HEK293 (cell line): Measurements from ENCODE around the gene PFKM.

ENCODE experiments used
- GFI1B ChIP-seq: fragments of 450-650 bp; formaldehyde crosslinking; IDR thresholded peaks from 2 replicates; pipeline ENCODE4 v1.5.1; 2016; ENCODE audit warnings: missing biosample characterization, missing genetic modification characterization
- SETDB1 ChIP-seq: IDR thresholded peaks from one replicate; pipeline ENCODE4 v1.6.1; 2017; ENCODE audit warnings: mild to moderate bottlenecking, low read length, moderate library complexity, mixed read lengths; ENCODE audit not compliant: insufficient read length
- ZNF138 ChIP-seq: fragments of 450-650 bp; formaldehyde crosslinking; IDR thresholded peaks from 2 replicates; pipeline ENCODE4 v1.5.1; 2016; ENCODE audit warnings: missing biosample characterization, missing genetic modification characterization, borderline replicate concordance
- ZNF274 ChIP-seq, 2 experiments: fragments of 200-500 bp in 1 of 2; fragments of 450-650 bp in 1 of 2; sonication (Bioruptor generic) in 1 of 2; formaldehyde crosslinking in 1 of 2; IDR thresholded peaks; 2 replicates each; pipeline versions ENCODE4 v1.5.1 to v1.6.1; 2014 to 2016; ENCODE audit warnings: borderline replicate concordance in 1 of 2, inconsistent platforms in 1 of 2, low read length in 1 of 2, missing biosample characterization in 1 of 2, missing genetic modification characterization in 1 of 2
- ZNF37A ChIP-seq: fragments of 450-650 bp; IDR thresholded peaks from 2 replicates; pipeline ENCODE4 v1.5.1; 2018; ENCODE audit warnings: missing biosample characterization, missing genetic modification characterization
- ZNF670 ChIP-seq: fragments of 450-650 bp; formaldehyde crosslinking; IDR thresholded peaks from 2 replicates; pipeline ENCODE4 v1.5.1; 2016; ENCODE audit warnings: missing biosample characterization, missing genetic modification characterization, low read depth
- ZNF785 ChIP-seq: fragments of 450-650 bp; formaldehyde crosslinking; IDR thresholded peaks from 2 replicates; pipeline ENCODE4 v1.5.1; 2016; ENCODE audit warnings: missing biosample characterization, missing genetic modification characterization
- ZNF837 ChIP-seq: fragments of 450-650 bp; formaldehyde crosslinking; IDR thresholded peaks from 2 replicates; pipeline ENCODE4 v1.5.1; 2016; ENCODE audit warnings: missing biosample characterization, missing genetic modification characterization
- TF ChIP-seq, protein P1 (sequence below): fragments of 450-650 bp; formaldehyde crosslinking; IDR thresholded peaks from 2 replicates; pipeline ENCODE4 v1.5.1; 2016; ENCODE audit warnings: missing biosample characterization, missing genetic modification characterization
- TF ChIP-seq, protein P2 (sequence below): fragments of 450-650 bp; formaldehyde crosslinking; IDR thresholded peaks from 2 replicates; pipeline ENCODE4 v1.5.1; 2016; ENCODE audit warnings: missing biosample characterization, missing genetic modification characterization
- TF ChIP-seq, protein P3 (sequence below): fragments of 450-650 bp; IDR thresholded peaks from 2 replicates; pipeline ENCODE4 v1.5.1; 2018; ENCODE audit warnings: missing biosample characterization, mild to moderate bottlenecking, missing genetic modification characterization

DNA sequence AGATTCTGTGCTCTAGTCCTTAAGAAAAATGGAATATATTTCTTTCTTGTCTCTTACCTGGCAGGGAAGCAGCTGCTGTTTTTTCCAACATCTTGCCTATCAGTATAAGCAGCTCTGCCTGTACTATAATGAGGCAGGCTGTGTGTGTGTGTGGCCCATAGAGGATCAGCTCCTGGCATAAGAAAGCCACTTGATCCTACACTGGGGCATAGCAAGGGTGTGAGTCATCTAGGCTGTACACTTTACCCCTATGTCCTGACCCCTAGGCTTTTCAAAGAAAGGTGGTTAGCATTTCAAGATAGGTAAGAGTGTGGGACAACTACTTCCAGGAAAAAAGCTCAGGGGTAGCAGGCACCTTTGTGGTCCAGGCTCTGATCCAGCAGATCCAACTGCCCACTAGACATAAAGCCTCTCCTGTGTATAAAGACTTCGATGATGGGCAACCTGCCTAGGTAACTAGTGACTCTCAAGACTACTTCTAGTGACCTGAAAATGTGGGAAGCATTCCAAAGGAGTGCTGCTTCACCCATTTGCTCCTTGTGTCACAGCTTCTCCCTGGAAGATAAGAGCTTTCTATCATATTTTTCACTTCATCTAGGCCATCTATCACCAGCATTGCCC lies 8.4 kb upstream of the PFKM start:
- TF ChIP-seq GFI1B (tag by site-specific recombination) (no peak), ZNF670 (tag by site-specific recombination) (no peak), ZNF274 (IDR thresholded peaks at IDR 0.05; ENCODE audit: low read length) (no peak), ZNF274 (tag by site-specific recombination; IDR thresholded peaks at IDR 0.05; ENCODE audit: borderline replicate concordance) (no peak), ZNF37A (tag by site-specific recombination) (no peak), ZNF785 (tag by site-specific recombination) (no peak), ZNF837 (tag by site-specific recombination) (no peak), ZNF138 (tag by site-specific recombination) (no peak), SETDB1 (no peak)
- TF ChIP-seq, protein P1, sequence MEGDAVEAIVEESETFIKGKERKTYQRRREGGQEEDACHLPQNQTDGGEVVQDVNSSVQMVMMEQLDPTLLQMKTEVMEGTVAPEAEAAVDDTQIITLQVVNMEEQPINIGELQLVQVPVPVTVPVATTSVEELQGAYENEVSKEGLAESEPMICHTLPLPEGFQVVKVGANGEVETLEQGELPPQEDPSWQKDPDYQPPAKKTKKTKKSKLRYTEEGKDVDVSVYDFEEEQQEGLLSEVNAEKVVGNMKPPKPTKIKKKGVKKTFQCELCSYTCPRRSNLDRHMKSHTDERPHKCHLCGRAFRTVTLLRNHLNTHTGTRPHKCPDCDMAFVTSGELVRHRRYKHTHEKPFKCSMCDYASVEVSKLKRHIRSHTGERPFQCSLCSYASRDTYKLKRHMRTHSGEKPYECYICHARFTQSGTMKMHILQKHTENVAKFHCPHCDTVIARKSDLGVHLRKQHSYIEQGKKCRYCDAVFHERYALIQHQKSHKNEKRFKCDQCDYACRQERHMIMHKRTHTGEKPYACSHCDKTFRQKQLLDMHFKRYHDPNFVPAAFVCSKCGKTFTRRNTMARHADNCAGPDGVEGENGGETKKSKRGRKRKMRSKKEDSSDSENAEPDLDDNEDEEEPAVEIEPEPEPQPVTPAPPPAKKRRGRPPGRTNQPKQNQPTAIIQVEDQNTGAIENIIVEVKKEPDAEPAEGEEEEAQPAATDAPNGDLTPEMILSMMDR (tag by site-specific recombination): no peak
- TF ChIP-seq, protein P2, sequence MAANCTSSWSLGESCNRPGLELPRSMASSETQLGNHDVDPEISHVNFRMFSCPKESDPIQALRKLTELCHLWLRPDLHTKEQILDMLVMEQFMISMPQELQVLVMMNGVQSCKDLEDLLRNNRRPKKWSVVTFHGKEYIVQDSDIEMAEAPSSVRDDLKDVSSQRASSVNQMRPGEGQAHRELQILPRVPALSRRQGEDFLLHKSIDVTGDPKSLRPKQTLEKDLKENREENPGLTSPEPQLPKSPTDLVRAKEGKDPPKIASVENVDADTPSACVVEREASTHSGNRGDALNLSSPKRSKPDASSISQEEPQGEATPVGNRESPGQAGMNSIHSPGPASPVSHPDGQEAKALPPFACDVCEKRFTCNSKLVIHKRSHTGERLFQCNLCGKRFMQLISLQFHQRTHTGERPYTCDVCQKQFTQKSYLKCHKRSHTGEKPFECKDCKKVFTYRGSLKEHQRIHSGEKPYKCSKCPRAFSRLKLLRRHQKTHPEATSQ (tag by site-specific recombination): no peak
- TF ChIP-seq, protein P3, sequence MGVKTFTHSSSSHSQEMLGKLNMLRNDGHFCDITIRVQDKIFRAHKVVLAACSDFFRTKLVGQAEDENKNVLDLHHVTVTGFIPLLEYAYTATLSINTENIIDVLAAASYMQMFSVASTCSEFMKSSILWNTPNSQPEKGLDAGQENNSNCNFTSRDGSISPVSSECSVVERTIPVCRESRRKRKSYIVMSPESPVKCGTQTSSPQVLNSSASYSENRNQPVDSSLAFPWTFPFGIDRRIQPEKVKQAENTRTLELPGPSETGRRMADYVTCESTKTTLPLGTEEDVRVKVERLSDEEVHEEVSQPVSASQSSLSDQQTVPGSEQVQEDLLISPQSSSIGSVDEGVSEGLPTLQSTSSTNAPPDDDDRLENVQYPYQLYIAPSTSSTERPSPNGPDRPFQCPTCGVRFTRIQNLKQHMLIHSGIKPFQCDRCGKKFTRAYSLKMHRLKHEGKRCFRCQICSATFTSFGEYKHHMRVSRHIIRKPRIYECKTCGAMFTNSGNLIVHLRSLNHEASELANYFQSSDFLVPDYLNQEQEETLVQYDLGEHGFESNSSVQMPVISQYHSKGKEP (tag by site-specific recombination): no peak
